SK-N-MC (cell line): ENCODE measurements around the gene SGPP2.

Experiments
- EZH2 ChIP-seq: fragments of 200-600 bp; sonication (generic); IDR thresholded peaks from one replicate; pipeline ENCODE4 v1.6.1; 2017; ENCODE audit warnings: antibody characterized with exemption
- FOXP2 ChIP-seq: optimal IDR thresholded peaks from 2 replicates; pipeline ENCODE3; 2011; ENCODE audit warnings: mild to moderate bottlenecking, moderate library complexity; ENCODE audit not compliant: insufficient read depth; ENCODE audit errors: extremely low read length, control extremely low read depth
- POLR2AphosphoS5 ChIP-seq: IDR thresholded peaks from 2 replicates; pipeline ENCODE4 v1.6.1; 2012; ENCODE audit warnings: mild to moderate bottlenecking, low read depth, low read length, borderline replicate concordance

- no peak for TF ChIP-seq EZH2
- no peak for TF ChIP-seq POLR2AphosphoS5
- TF ChIP-seq FOXP2, result no peak
These were observed 30.5 kb upstream of the SGPP2 start for GRCh38 chr2:222393733-222394267.
